Duodenal mucosa (tissue), 2 donors: ENCODE measurements around the gene RGMA.

ENCODE experiments used
- H3K27ac ChIP-seq: one replicate; pipeline ENCODE4 v1.7.0; 2013; ENCODE audit warnings: low read depth, low read length
- H3K27me3 ChIP-seq, 2 donors: one replicate each; pipeline ENCODE4 v1.7.0; 2013; ENCODE audit warnings: low read length in 2 of 2, control low read depth in 1 of 2; ENCODE audit not compliant: insufficient read depth in 2 of 2, control insufficient read depth in 1 of 2
- H3K36me3 ChIP-seq, 2 donors: one replicate each; pipeline ENCODE4 v1.7.0; 2013; ENCODE audit warnings: low read length in 2 of 2, control low read depth in 1 of 2; ENCODE audit not compliant: insufficient read depth in 2 of 2, control insufficient read depth in 1 of 2
- H3K4me1 ChIP-seq, 2 donors: one replicate each; pipeline ENCODE4 v1.7.0; 2013; ENCODE audit warnings: low read length in 2 of 2, control low read depth in 1 of 2; ENCODE audit not compliant: insufficient read depth in 2 of 2, control insufficient read depth in 1 of 2
- H3K4me3 ChIP-seq, 2 donors: one replicate each; pipeline ENCODE4 v1.7.0; 2013; ENCODE audit warnings: low read length in 2 of 2, low read depth in 1 of 2
- H3K9ac ChIP-seq, 2 donors: one replicate each; pipeline ENCODE4 v1.7.0; 2013; ENCODE audit warnings: low read length in 2 of 2, low read depth in 1 of 2
- H3K9me3 ChIP-seq, 2 donors: one replicate each; pipeline ENCODE4 v1.7.0; 2013; ENCODE audit warnings: low read length in 2 of 2, control low read depth in 1 of 2; ENCODE audit not compliant: control insufficient read depth in 1 of 2

The RGMA gene

DNA sequence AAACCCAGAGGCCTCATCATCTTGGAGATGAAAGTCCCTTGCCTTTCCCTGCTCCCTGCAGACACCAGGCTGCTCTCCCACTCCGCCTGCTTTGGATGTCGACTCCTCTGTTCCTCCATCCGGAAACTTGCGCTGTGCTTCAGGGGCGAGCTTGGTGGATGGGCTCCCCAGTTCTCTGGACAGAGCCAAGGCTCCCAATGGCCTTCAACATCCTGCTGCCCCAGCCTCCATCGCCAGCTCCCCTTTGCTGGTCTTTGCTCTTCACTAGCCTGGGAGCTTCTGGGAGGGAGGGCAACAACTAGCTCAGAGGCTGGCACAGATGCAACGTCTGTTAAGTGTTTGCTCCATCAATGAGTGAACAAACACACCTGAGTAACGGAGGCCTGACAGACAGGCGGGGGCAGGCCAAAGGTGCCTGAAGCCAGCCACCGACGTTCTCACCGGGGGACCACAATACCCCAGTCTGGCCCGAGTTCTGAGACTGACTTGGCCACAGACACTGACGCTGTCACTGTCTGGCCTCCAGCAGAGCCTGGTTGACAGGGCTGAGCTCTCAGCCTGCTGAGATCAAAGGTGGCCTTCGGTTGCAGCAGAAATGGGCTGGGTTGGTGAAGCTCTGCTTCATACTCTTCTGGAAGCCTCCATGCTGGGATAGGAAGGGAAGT is 39.0 kb downstream of the RGMA start:
- no peak overlapping the region for H3K4me3 ChIP-seq
- no peak overlapping the region for H3K9ac ChIP-seq
- H3K4me1 ChIP-seq, result no peaks in the 10 kb centered on the region
- no peaks in the 10 kb centered on the region for H3K36me3 ChIP-seq
- peaks cover 4 to 5% of the 10 kb centered on the region in 2 donors for H3K9me3 ChIP-seq
- no peak overlapping the region for H3K27ac ChIP-seq
- peaks cover 0 to 5% of the 10 kb centered on the region in 2 donors for H3K27me3 ChIP-seq

DNA sequence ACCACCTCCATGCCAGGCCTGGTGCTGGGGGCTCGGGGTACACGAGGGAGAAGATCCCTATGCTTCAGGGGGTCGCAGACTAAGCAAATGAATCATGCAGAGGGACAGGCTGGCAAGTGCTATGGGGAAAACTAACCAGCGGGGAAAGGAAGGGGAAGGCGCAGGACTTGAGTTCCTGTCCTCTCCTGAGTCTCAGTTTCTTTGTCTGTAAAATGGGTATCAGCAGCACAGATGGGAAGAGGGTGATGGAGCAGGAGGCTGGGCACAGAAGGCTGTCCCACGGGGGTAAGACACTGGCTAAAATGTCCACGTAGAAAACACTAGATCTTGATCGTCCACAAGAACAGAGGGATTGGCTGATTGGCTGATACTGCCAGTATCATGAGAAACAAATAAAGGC is 39.8 kb downstream of the RGMA start:
- no peaks in the 10 kb centered on the region for H3K4me1 ChIP-seq
- no peak overlapping the region for H3K9ac ChIP-seq
- no peak overlapping the region for H3K27ac ChIP-seq
- no peaks in the 10 kb centered on the region for H3K36me3 ChIP-seq
- peaks cover 4 to 5% of the 10 kb centered on the region in 2 donors for H3K9me3 ChIP-seq
- no peak overlapping the region for H3K4me3 ChIP-seq
- H3K27me3 ChIP-seq, result peaks cover 0 to 5% of the 10 kb centered on the region in 2 donors

DNA sequence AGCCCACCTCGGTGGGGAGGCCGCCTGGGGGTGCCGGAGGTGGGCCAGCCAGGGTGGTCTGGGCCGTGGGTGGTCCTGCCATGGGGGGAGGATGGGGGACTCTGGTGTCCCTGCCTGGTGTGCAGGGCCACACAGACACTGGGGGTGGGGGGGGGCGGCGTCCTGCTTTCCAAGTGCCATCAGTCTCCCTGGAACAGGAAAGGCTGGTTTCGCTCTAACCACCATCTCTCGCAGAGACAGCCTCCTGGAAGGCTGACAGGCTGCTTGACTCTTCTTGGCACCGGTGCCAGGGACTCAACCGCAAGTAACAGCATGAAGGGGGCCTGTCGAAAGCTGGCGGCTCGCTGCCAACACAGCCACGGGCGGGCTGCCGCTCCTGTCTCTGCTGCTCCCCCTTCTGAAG is 40.3 kb downstream of the RGMA start:
- H3K9ac ChIP-seq, result no peak overlapping the region
- H3K27me3 ChIP-seq, result peaks cover 0 to 5% of the 10 kb centered on the region in 2 donors
- no peak overlapping the region for H3K27ac ChIP-seq
- peaks cover 4 to 5% of the 10 kb centered on the region in 2 donors for H3K9me3 ChIP-seq
- no peaks in the 10 kb centered on the region for H3K4me1 ChIP-seq
- H3K36me3 ChIP-seq, result no peaks in the 10 kb centered on the region
- H3K4me3 ChIP-seq, result no peak overlapping the region

GRCh38 chr15:93048426-93048721 is 40.6 kb downstream of the RGMA start:
- Histone ChIP-seq H3K9ac (no peak overlapping the region), H3K9me3 (peaks cover 4 to 5% of the 10 kb centered on the region in 2 donors), H3K4me1 (no peaks in the 10 kb centered on the region), H3K4me3 (no peak overlapping the region), H3K36me3 (no peaks in the 10 kb centered on the region), H3K27me3 (peaks cover 0 to 5% of the 10 kb centered on the region in 2 donors), H3K27ac (no peak overlapping the region)

DNA sequence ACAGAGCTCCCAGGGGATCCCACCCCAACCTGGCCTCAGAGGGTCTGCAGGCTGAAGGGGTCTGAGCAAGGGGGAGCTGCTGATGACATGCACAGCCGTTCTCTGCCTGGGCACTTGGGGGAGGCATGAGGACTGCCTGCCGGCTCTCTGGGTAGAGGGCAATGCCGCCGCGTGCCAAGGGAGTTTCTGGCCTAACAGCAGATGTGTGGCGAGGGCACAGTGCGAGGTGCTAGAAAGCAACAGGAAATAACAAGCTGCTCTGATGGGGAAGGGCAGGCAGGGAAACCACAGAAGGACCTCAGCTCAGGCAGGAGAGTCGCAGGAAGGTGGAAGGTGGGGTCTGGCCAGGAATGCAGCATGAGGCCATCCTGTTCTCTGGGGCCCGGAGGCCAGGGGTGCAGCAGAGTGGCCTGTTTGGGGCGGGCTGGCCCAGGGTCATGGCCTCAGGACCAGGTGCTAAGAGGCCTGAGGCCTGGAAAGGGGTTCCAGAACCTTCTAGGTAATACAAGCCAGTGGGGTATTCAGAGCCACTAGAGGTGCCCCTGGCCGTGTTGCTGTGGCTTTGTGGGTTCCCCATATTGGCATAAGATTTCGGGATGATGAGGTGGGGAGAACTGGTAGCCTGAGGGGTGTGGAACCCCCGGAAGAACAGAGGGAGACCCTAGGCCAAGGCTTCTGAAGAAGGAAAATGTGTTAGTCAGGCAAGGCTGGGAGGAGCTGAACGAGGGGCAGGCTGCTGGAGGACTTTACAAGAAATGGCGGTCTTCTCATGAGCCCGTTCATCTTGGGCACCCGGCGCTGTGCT is 41.2 kb downstream of the RGMA start:
- H3K4me1 ChIP-seq, result no peaks in the 10 kb centered on the region
- no peaks in the 10 kb centered on the region for H3K36me3 ChIP-seq
- peaks cover 4 to 5% of the 10 kb centered on the region in 2 donors for H3K9me3 ChIP-seq
- H3K9ac ChIP-seq, result no peak overlapping the region
- H3K27me3 ChIP-seq, result peaks cover 0 to 4% of the 10 kb centered on the region in 2 donors
- no peak overlapping the region for H3K4me3 ChIP-seq
- H3K27ac ChIP-seq, result no peak overlapping the region

DNA sequence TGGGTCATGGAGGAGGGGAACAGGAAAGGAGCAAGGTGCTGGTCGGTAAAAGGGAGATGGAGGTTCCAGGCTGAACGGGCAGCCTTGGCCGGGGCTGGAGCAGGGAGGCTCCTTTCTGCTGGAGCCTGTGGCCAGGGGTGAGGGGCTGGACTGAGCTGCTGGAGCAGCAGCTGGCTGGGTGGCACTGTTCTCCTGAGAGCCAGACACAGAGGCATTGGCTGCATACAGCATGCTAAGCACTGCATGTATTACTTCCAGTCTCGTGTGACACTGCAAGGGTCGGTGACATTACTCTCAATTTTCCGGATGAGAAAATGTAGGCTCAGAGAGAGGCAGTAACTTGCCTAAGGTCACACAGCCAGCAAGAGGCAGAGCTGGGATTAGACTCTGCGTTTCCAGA is 42.3 kb downstream of the RGMA start:
- Histone ChIP-seq H3K4me3 (no peak overlapping the region), H3K27me3 (no peaks in the 10 kb centered on the region), H3K4me1 (no peaks in the 10 kb centered on the region), H3K36me3 (no peaks in the 10 kb centered on the region), H3K9ac (no peak overlapping the region), H3K27ac (no peak overlapping the region), H3K9me3 (peaks cover 4 to 5% of the 10 kb centered on the region in 2 donors)

DNA sequence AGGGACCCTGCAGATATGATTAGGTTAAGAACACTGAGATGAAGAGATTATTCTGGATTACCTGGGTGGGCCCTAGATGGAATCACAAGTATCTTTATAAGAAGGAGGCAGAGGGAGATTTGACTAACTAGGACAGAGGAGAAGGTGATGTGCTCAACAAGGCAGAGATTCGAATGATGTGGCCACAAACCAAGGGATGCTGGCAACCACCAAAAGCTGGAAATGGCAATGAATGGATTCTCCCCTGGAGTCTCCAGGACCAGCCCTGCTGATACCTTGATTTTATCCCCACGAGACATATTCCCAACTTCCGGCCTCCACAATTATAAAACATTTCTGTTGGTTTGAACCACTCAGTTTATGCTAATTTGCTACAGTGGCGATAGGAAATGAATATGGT is 42.9 kb downstream of the RGMA start:
- Histone ChIP-seq H3K27ac (no peak overlapping the region), H3K4me3 (no peak overlapping the region), H3K27me3 (no peaks in the 10 kb centered on the region), H3K9me3 (peaks cover 4 to 5% of the 10 kb centered on the region in 2 donors), H3K36me3 (no peaks in the 10 kb centered on the region), H3K9ac (no peak overlapping the region), H3K4me1 (no peaks in the 10 kb centered on the region)

GRCh38 chr15:93045191-93045785 is 43.7 kb downstream of the RGMA start:
- H3K36me3 ChIP-seq, result no peaks in the 10 kb centered on the region
- no peak overlapping the region for H3K27ac ChIP-seq
- H3K27me3 ChIP-seq, result no peaks in the 10 kb centered on the region
- H3K9ac ChIP-seq, result no peak overlapping the region
- H3K9me3 ChIP-seq, result peaks cover 4 to 5% of the 10 kb centered on the region in 2 donors
- no peak overlapping the region for H3K4me3 ChIP-seq
- H3K4me1 ChIP-seq, result no peaks in the 10 kb centered on the region

DNA sequence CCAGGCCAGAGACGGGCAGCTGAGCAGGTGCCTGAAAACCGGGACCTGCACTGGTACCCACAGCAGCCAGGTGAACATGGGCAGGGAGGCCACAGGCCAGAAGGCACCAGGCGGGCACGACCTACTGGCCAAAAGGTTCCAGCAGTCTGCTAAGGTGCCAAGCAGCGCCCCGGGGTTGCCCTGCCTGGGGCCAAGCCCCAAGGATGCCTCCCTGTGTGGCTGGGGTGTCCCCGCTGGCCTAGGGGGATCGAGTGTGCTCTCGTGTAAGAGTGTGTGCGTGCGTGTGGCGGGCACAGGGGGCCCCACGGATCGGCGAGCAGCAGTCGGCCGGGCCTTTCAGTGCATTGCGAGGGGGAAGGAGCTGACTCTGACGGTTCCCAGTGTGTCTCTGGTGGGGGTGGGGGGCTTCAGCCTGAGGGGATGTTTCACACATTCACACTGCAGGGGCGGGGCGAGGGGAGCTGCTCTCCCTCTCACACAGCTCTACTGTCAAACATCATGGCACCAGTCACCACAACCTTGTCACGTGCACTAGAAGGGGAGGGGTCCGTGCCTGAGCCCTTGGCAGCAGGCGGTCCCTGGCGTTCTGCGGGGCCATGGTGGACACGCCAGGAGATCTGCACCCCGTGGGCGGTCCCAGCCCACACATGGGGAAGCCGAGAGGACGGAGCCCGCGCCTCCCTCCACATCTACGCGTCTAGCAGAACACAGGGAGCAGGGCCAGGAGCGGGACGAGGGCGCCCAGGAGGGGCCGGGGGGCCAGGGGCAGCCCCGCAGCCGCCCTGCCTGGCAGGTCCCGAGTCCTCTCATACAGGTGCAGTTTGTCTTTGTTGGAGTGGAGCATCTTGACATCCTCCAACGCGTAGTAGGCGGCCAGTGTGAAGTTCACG is 44.5 kb downstream of the RGMA start:
- Histone ChIP-seq H3K4me1 (no peaks in the 10 kb centered on the region), H3K4me3 (no peak overlapping the region), H3K36me3 (no peaks in the 10 kb centered on the region), H3K9ac (no peak overlapping the region), H3K27ac (no peak overlapping the region), H3K9me3 (peaks cover 4 to 5% of the 10 kb centered on the region in 2 donors), H3K27me3 (no peaks in the 10 kb centered on the region)
